ENCODE results near the gene PRG3.

DNA sequence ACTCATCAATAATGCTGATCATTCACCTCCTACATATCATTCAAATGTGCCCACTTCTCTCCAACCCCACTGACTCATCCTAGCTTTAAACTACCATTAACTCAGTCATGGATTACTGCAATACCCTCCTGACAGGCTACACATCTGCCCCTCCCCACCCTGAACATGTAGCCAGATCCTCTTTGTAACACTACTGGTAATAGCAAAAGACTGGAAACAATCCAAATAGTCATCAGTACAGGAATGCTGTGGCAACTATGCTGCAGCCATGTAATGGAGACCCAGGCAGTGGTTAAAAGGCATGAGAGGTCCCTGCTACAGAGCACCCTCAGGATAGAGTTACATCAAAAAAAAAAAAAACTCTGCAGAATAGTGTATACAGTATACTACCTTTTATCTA lies 29.3 kb upstream of the PRG3 start:
- TF ChIP-seq, protein P1, sequence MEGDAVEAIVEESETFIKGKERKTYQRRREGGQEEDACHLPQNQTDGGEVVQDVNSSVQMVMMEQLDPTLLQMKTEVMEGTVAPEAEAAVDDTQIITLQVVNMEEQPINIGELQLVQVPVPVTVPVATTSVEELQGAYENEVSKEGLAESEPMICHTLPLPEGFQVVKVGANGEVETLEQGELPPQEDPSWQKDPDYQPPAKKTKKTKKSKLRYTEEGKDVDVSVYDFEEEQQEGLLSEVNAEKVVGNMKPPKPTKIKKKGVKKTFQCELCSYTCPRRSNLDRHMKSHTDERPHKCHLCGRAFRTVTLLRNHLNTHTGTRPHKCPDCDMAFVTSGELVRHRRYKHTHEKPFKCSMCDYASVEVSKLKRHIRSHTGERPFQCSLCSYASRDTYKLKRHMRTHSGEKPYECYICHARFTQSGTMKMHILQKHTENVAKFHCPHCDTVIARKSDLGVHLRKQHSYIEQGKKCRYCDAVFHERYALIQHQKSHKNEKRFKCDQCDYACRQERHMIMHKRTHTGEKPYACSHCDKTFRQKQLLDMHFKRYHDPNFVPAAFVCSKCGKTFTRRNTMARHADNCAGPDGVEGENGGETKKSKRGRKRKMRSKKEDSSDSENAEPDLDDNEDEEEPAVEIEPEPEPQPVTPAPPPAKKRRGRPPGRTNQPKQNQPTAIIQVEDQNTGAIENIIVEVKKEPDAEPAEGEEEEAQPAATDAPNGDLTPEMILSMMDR (IDR thresholded peaks at IDR 0.05): no peak
- no peak for TF ChIP-seq POLR2A (IDR thresholded peaks at IDR 0.05)
